H9 (cell line): ENCODE data around the gene CTSH. TPM values are rescaled to one million over a fixed set of nuclear protein-coding genes. Genes with fewer than 3 reads are reported as not detected.

Experiments
- DNase-seq: peaks from one replicate; pipeline ENCODE4 v3.0.0-alpha.2; 2017
- H2AFZ ChIP-seq: one replicate; pipeline ENCODE4 v1.6.1; 2013; ENCODE audit warnings: mild to moderate bottlenecking, low read length, control low read depth, moderate library complexity
- H2AK5ac ChIP-seq: 2 replicates; pipeline ENCODE4 v1.6.1; 2013; ENCODE audit warnings: low read length, control low read depth, mixed read lengths; ENCODE audit not compliant: insufficient read length
- H2BK120ac ChIP-seq: one replicate; pipeline ENCODE4 v1.6.1; 2013; ENCODE audit warnings: low read depth, mild to moderate bottlenecking, low read length, control low read depth, inconsistent platforms; ENCODE audit not compliant: poor library complexity, severe bottlenecking
- H2BK12ac ChIP-seq: 2 replicates; pipeline ENCODE4 v1.6.1; 2013; ENCODE audit warnings: low read length, control low read depth, mixed read lengths, low read depth; ENCODE audit not compliant: insufficient read length
- H2BK15ac ChIP-seq: 2 replicates; pipeline ENCODE4 v1.6.1; 2013; ENCODE audit warnings: low read depth, low read length, control low read depth
- H2BK20ac ChIP-seq: one replicate; pipeline ENCODE4 v1.6.1; 2013; ENCODE audit warnings: low read depth, mild to moderate bottlenecking, low read length, control low read depth, inconsistent platforms; ENCODE audit not compliant: poor library complexity, severe bottlenecking
- H2BK5ac ChIP-seq: 2 replicates; pipeline ENCODE4 v1.6.1; 2013; ENCODE audit warnings: low read length, control low read depth, mixed read lengths; ENCODE audit not compliant: insufficient read length
- H3K14ac ChIP-seq: 2 replicates; pipeline ENCODE4 v1.6.1; 2013; ENCODE audit warnings: low read length, control low read depth; ENCODE audit not compliant: insufficient read depth
- H3K18ac ChIP-seq: 2 replicates; pipeline ENCODE4 v1.6.1; 2013; ENCODE audit warnings: low read depth, mild to moderate bottlenecking, mixed read lengths, low read length, control low read depth; ENCODE audit not compliant: insufficient read length
- H3K23ac ChIP-seq: 2 replicates; pipeline ENCODE4 v1.6.1; 2013; ENCODE audit warnings: low read length, control low read depth, mixed read lengths, low read depth; ENCODE audit not compliant: insufficient read length
- H3K23me2 ChIP-seq: 2 replicates; pipeline ENCODE4 v1.6.1; 2013; ENCODE audit warnings: low read depth, mild to moderate bottlenecking, mixed read lengths, low read length, control low read depth; ENCODE audit not compliant: insufficient read length, poor library complexity, severe bottlenecking
- H3K27ac ChIP-seq: 2 replicates; pipeline ENCODE4 v1.5.1; 2013; ENCODE audit warnings: low read length, control low read depth, mixed read lengths, low read depth; ENCODE audit not compliant: insufficient read length
- H3K27me3 ChIP-seq: 2 replicates; pipeline ENCODE4 v1.6.1; 2013; ENCODE audit warnings: low read length, control low read depth, inconsistent platforms; ENCODE audit not compliant: insufficient read depth
- H3K4ac ChIP-seq: 2 replicates; pipeline ENCODE4 v1.6.1; 2013; ENCODE audit warnings: low read depth, mild to moderate bottlenecking, control low read depth, inconsistent platforms, low read length, moderate library complexity
- H3K4me1 ChIP-seq: 2 replicates; pipeline ENCODE4 v1.6.1; 2013; ENCODE audit warnings: low read length, control low read depth, inconsistent platforms; ENCODE audit not compliant: insufficient read depth
- H3K4me2 ChIP-seq: 2 replicates; pipeline ENCODE4 v1.6.1; 2013; ENCODE audit warnings: low read length, control low read depth, mixed read lengths; ENCODE audit not compliant: insufficient read length, insufficient read depth
- H3K56ac ChIP-seq: 2 replicates; pipeline ENCODE4 v1.6.1; 2013; ENCODE audit warnings: low read depth, mild to moderate bottlenecking, mixed read lengths, low read length, control low read depth; ENCODE audit not compliant: insufficient read length
- H3K79me1 ChIP-seq: 2 replicates; pipeline ENCODE4 v1.6.1; 2013; ENCODE audit warnings: low read depth, mild to moderate bottlenecking, moderate library complexity, low read length, control low read depth, inconsistent platforms; ENCODE audit not compliant: insufficient read depth, poor library complexity, severe bottlenecking
- H3K79me2 ChIP-seq: 2 replicates; pipeline ENCODE4 v1.6.1; 2013; ENCODE audit warnings: low read length, control low read depth, inconsistent platforms; ENCODE audit not compliant: insufficient read depth
- H3K9ac ChIP-seq: 2 replicates; pipeline ENCODE4 v1.6.1; 2013; ENCODE audit warnings: low read length, control low read depth, mixed read lengths; ENCODE audit not compliant: insufficient read length; ENCODE audit errors: extremely low read depth
- H3K9me3 ChIP-seq: one replicate; pipeline ENCODE4 v1.6.1; 2013; ENCODE audit warnings: low read depth, low read length, inconsistent platforms; ENCODE audit not compliant: control insufficient read depth
- H3T11ph ChIP-seq: one replicate; pipeline ENCODE4 v1.6.1; 2013; ENCODE audit warnings: mild to moderate bottlenecking, low read length, control low read depth, inconsistent platforms
- H4K20me1 ChIP-seq: one replicate; pipeline ENCODE4 v1.6.1; 2013; ENCODE audit not compliant: control insufficient read depth, insufficient read length, insufficient read depth
- H4K5ac ChIP-seq: 2 replicates; pipeline ENCODE4 v1.6.1; 2013; ENCODE audit warnings: low read depth, mild to moderate bottlenecking, mixed read lengths, low read length, control low read depth; ENCODE audit not compliant: insufficient read length
- H4K8ac ChIP-seq: replicated peaks from 2 replicates; pipeline ENCODE4 v1.6.1; 2013; ENCODE audit warnings: low read length, control low read depth, mixed read lengths, low read depth; ENCODE audit not compliant: insufficient read length
- H4K91ac ChIP-seq: 2 replicates; pipeline ENCODE4 v1.6.1; 2013; ENCODE audit warnings: low read depth, mild to moderate bottlenecking, moderate library complexity, mixed read lengths, low read length, control low read depth; ENCODE audit not compliant: insufficient read length
- H3K27ac Mint-ChIP-seq, 3 experiments: 2 replicates in 2 of 3; 3 replicates in 1 of 3; pipeline ENCODE4 v1.8.0; 2020 to 2021; ENCODE audit warnings: mixed read lengths in 3 of 3, mild to moderate bottlenecking in 1 of 3, moderate library complexity in 1 of 3
- H3K27me3 Mint-ChIP-seq: 2 replicates; pipeline ENCODE4 v1.8.0; 2021; ENCODE audit warnings: low read depth, mild to moderate bottlenecking, moderate library complexity, mixed read lengths
- H3K36me3 Mint-ChIP-seq, 3 experiments: 2 replicates in 2 of 3; 3 replicates in 1 of 3; pipeline ENCODE4 v1.8.0; 2020 to 2021; ENCODE audit warnings: low read depth in 3 of 3, mixed read lengths in 3 of 3; ENCODE audit not compliant: insufficient read depth in 1 of 3
- H3K4me1 Mint-ChIP-seq, 2 experiments: 2 replicates each; pipeline ENCODE4 v1.8.0; 2020; ENCODE audit warnings: mixed read lengths in 2 of 2
- H3K4me3 Mint-ChIP-seq, 2 experiments: 2 replicates in 1 of 2; 3 replicates in 1 of 2; pipeline ENCODE4 v1.8.0; 2020 to 2021; ENCODE audit warnings: mild to moderate bottlenecking in 2 of 2, mixed read lengths in 2 of 2, moderate library complexity in 1 of 2
- H3K9me3 Mint-ChIP-seq, 2 experiments: 2 replicates in 1 of 2; 3 replicates in 1 of 2; pipeline ENCODE4 v1.8.0; 2020; ENCODE audit warnings: mild to moderate bottlenecking in 2 of 2, mixed read lengths in 2 of 2, moderate library complexity in 1 of 2
- CTCF ChIP-seq: fragments of 200-600 bp; sonication (generic); conservative IDR thresholded peaks from 3 replicates; pipeline ENCODE4 v1.8.0; 2021; ENCODE audit warnings: antibody characterized with exemption, mild to moderate bottlenecking
- WGBS: extraction: QIAGEN DNeasy Blood & Tissue Kit; methylation state at CpG from one replicate; pipeline ENCODE4 v1.1.7; 2013; ENCODE audit warnings: missing lambda C conversion rate, low lambda C conversion rate, mixed read lengths; ENCODE audit not compliant: insufficient read length; ENCODE audit errors: extremely low coverage; 5-methylcytosine and 5-hydroxymethylcytosine counted together
- total RNA-seq: library from RNA; stranded (reverse); gene quantifications from 2 replicates; pipeline ENCODE4 v1.2.1, GENCODE V29; 2021

Gene CTSH
- total RNA-seq, 1 experiment from 2014 or later, result 15.5 TPM

- H2BK15ac ChIP-seq, result no peak overlapping the region
- no peaks in the 10 kb centered on the region for H3K27me3 ChIP-seq
- no peak overlapping the region for H2BK20ac ChIP-seq
- H3K23me2 ChIP-seq, result no peaks in the 10 kb centered on the region
- no peak overlapping the region for H3K56ac ChIP-seq
- no peak overlapping the region for H2AK5ac ChIP-seq
- H3K4ac ChIP-seq, result no peak overlapping the region
- H3K4me2 ChIP-seq, result no peak overlapping the region
- H3K27ac Mint-ChIP-seq, result no peak overlapping the region
- H3K27ac ChIP-seq, result no peak overlapping the region
- no peak for DNase-seq
- WGBS, result no CpG with 5 or more reads among the region's 1 CpG
- H3K18ac ChIP-seq, result no peak overlapping the region
- H3K36me3 Mint-ChIP-seq, result no peaks in the 10 kb centered on the region
- H2AFZ ChIP-seq, result no peak overlapping the region
- H3K79me2 ChIP-seq, result no peaks in the 10 kb centered on the region
- H2BK5ac ChIP-seq, result no peak overlapping the region
- H3K14ac ChIP-seq, result no peak overlapping the region
- TF ChIP-seq CTCF, result no peak
- H2BK12ac ChIP-seq, result no peak overlapping the region
- H3K27me3 Mint-ChIP-seq, result peaks cover 18% of the 10 kb centered on the region
- H4K20me1 ChIP-seq, result no peaks in the 10 kb centered on the region
- no peak overlapping the region for H3K4me3 Mint-ChIP-seq
- H3K4me1 Mint-ChIP-seq, result peaks cover 2 to 6% of the 10 kb centered on the region in 2 experiments; a peak in 3 of 4 replicates
- H3K9ac ChIP-seq, result no peak overlapping the region
- H4K8ac ChIP-seq, result no peak overlapping the region
- no peak overlapping the region for H3T11ph ChIP-seq
- H4K5ac ChIP-seq, result no peak overlapping the region
- no peaks in the 10 kb centered on the region for H3K9me3 Mint-ChIP-seq
- no peak overlapping the region for H4K91ac ChIP-seq
- no peaks in the 10 kb centered on the region for H3K79me1 ChIP-seq
- H3K9me3 ChIP-seq, result no peaks in the 10 kb centered on the region
- no peak overlapping the region for H3K23ac ChIP-seq
- no peak overlapping the region for H2BK120ac ChIP-seq
- H3K4me1 ChIP-seq, result no peaks in the 10 kb centered on the region
Measured at GRCh38 chr15:78984041-78984440, 39.2 kb upstream of the CTSH start.
